ENCODE measurements around the gene ATP6V1E1. TPM values are rescaled to one million over a fixed set of nuclear protein-coding genes. Genes with fewer than 3 reads are reported as not detected.
"Not testable (repeated sequence)": the region's sequence is repeated elsewhere in the genome, so short reads cannot be mapped to it uniquely, and the experiment has no call there.

Gene ATP6V1E1
- total and polyA plus RNA-seq, 2 donors, result 114 to 199 TPM

DNA sequence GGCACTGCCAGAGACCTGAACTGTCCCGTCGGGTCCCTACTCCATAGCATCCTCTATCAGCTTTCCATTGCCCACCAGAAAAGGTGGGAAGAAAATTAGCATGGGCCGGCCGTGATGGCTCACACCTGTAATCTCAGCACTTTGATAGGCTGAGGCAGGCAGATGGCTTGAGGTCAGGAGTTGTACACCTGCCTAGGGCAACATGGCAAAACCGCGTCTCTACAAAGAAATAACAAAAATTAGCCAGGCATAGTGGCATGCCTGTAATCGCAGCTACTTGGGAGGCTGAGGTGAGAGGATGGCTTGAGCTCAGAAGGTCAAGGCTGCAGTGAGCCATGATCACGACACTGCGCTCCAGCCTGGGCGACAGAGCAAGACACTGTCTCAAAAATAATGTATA lies 61.8 kb downstream of the ATP6V1E1 start:
- DNase-seq (ENCODE audit: extremely low spot score), result no peak
- H3K4me3 ChIP-seq (ENCODE audit: low read depth, low read length), result no peak overlapping the region
- no peaks in the 10 kb centered on the region for H3K36me3 ChIP-seq (ENCODE audit: insufficient read depth)
- H3K4me1 ChIP-seq (ENCODE audit: insufficient read depth), result no peaks in the 10 kb centered on the region
- WGBS, result 91% methylated on average over 10 of the region's 10 CpGs
- H3K27ac ChIP-seq (ENCODE audit: low read depth), result no peak overlapping the region

DNA sequence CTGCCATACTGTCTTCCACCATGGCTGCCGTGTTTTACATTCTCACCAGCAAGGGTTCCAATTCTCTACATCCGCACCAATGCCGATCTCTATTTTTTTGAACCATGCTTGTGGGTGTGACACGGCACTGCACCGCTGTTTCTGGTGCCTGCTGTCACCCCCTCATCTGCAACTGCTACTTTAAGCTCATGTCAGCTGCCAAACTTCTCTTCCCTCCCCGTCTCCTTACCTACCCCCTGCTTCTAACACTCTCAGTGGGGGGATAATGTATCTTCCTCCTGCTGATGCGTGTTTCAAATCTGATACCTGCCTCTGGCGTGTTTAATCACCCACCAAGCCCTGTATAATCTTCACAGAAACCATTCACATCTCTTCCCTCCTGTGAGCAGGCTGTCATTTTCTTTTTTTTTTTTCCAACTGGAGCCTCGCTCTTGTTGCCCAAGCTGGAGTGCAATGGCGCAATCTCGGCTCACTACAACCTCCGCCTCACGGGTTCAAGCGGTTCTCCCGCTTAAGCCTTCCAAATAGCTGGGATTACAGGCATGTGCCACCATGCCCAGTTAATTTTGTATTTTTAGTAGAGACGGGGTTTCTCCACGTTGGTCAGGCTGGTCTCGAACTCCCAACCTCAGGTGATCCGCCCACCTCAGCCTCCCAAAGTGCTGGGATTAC lies 62.4 kb downstream of the ATP6V1E1 start:
- 91% methylated on average over 19 of the region's 19 CpGs for WGBS
- H3K36me3 ChIP-seq (ENCODE audit: insufficient read depth); DNase-seq (ENCODE audit: extremely low spot score); H3K4me3 ChIP-seq (ENCODE audit: low read depth, low read length); H3K4me1 ChIP-seq (ENCODE audit: insufficient read depth); H3K27ac ChIP-seq (ENCODE audit: low read depth): not testable (repeated sequence)

DNA sequence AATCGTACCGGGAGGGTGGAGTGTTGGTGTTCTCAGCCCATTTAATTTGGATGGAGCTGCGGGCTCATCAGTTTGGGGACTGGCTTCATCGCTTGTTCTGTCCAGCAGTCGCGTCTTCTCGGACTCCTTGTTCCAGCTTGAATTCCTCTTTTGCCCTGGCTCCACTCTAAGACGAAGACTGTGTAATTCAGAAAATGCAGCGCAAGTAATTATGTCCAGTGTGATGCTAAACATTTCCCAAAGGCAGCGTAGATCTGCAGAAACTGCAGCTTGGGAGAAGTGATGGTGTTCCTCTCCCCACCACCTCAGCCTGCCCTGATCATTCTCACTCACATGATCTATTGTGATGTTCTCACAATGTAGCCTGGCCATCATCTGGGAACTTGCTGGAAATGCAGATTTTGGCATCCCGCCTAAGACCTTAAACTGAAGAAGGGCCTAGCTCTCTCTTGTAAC lies 64.6 kb downstream of the ATP6V1E1 start:
- Histone ChIP-seq H3K4me3 (ENCODE audit: low read depth, low read length) (no peak overlapping the region), H3K36me3 (ENCODE audit: insufficient read depth) (no peaks in the 10 kb centered on the region), H3K4me1 (ENCODE audit: insufficient read depth) (no peaks in the 10 kb centered on the region), H3K27ac (ENCODE audit: low read depth) (no peak overlapping the region)
- WGBS, result 77% methylated on average over 11 of the region's 11 CpGs
- no peak for DNase-seq (ENCODE audit: extremely low spot score)

DNA sequence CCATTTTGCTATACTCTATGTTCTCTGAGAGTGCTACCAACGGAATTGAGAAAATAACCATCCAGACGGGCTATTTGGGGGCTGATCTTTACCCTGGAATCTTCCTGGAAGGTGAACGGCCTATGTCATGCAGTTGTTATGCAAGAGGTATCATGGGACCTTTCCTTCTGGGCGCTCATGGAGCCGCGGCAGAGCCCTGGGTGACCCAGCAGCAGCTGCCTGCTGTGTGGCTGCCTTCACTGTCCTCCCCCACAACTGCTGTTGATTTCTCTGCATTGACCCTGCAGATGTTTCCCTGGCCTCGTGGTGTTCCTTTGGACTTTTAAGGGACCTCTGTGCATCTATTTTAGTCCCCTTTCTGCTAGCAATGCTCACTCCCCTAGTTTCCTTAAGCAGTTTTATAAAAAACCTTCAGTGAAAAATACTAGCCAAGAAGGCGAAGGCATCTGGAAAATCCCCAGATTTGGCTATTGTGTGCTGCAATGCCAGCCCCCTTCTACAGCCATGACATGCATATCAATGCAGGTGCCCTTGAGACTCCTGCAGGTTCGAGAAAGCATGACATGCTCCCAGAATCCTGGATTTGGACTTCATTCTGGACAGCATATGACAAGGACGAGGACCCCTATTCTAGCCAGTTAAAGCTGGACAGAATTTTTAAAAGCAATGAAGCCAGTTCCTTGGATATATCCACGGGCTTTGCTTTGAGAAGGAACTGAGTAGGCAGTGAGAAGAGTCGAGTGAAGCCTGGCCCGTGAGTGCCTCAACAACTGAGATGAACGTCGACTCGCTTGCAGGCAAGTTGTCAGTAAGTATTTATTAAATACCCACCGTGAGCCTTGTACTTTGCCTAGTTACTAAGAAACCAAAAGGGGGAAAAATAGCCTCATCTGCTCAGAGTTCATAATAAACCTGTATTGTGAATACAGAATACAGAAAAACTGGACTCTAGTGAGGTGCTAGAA lies 65.4 kb downstream of the ATP6V1E1 start, which contains the start of gene SLC25A18:
TSS of gene SLC25A18 (plus strand) at position 593 of the 965 bp plus-strand sequence. CDS start 16,447 bp downstream, outside the sequence.
- Histone ChIP-seq H3K27ac (ENCODE audit: low read depth) (no peak within 1 kb of the TSS), H3K4me3 (ENCODE audit: low read depth, low read length) (no peak within 1 kb of the TSS), H3K4me1 (ENCODE audit: insufficient read depth) (no peaks in the 10 kb centered on the region), H3K36me3 (ENCODE audit: insufficient read depth) (no peaks in the 10 kb centered on the region)
- DNase-seq (ENCODE audit: extremely low spot score), result no peak
- WGBS, result 71% methylated on average over 17 of the region's 17 CpGs

GRCh38 chr22:17559188-17559587 lies 69.4 kb downstream of the ATP6V1E1 start:
- Histone ChIP-seq H3K4me1 (ENCODE audit: insufficient read depth) (no peaks in the 10 kb centered on the region), H3K27ac (ENCODE audit: low read depth) (no peak overlapping the region), H3K36me3 (ENCODE audit: insufficient read depth) (no peaks in the 10 kb centered on the region), H3K4me3 (ENCODE audit: low read depth, low read length) (no peak overlapping the region)
- DNase-seq (ENCODE audit: extremely low spot score), result no peak
- 94% methylated on average over 10 of the region's 10 CpGs for WGBS

DNA sequence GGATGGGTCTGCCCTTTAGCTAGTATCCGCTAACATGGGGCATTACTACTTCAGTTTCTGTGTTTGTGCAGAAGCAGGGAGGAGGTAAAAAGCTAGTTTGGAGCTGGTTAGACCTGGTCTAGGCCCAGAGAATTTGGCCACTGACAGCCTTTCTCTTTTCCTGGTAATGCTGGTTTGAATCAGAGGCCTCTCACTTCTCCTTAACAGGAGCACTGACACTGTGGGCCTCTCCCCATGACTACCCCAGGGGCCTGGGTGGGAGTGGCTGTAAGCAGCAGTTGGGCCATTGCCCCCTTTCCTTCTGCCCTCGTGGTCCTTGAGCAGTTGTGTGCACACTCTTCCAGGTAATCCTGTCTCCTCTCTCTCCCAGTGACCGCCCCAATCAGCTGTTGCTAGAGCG lies 73.7 kb downstream of the ATP6V1E1 start:
- Histone ChIP-seq H3K4me1 (ENCODE audit: insufficient read depth) (no peaks in the 10 kb centered on the region), H3K36me3 (ENCODE audit: insufficient read depth) (no peaks in the 10 kb centered on the region), H3K4me3 (ENCODE audit: low read depth, low read length) (no peak overlapping the region), H3K27ac (ENCODE audit: low read depth) (no peak overlapping the region)
- DNase-seq (ENCODE audit: extremely low spot score), result no peak
- WGBS, result 87% methylated on average over 4 of the region's 4 CpGs

DNA sequence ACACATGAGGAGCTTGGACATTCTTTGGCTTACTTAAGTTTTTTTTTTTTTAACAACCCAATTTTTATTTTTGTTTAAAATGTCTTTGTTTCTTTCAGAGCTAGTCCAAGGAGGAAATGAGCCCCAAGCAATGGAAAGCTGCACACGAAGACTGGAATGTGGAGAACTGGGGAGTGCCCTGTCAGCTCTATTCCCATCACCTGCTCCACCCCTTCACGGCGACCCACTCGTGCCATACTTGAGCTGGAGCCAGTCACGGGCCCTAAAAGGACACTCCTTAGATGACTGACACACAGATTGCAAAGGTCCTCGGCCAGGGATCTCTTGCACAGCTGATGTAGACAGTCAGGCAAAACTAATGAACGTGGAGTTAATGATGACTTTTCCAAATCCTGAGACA lies 75.8 kb downstream of the ATP6V1E1 start:
- no peak for DNase-seq (ENCODE audit: extremely low spot score)
- no peak overlapping the region for H3K4me3 ChIP-seq (ENCODE audit: low read depth, low read length)

GRCh38 chr22:17549655-17550054 lies 78.9 kb downstream of the ATP6V1E1 start:
- no peak for DNase-seq (ENCODE audit: extremely low spot score)
- H3K4me1 ChIP-seq (ENCODE audit: insufficient read depth), result no peaks in the 10 kb centered on the region
- H3K4me3 ChIP-seq (ENCODE audit: low read depth, low read length), result no peak overlapping the region
- no peaks in the 10 kb centered on the region for H3K36me3 ChIP-seq (ENCODE audit: insufficient read depth)
- H3K27ac ChIP-seq (ENCODE audit: low read depth), result no peak overlapping the region
- WGBS, result 80% methylated on average over 5 of the region's 5 CpGs

More for the DNA sequence above, 75.8 kb downstream of the ATP6V1E1 start:
- Histone ChIP-seq H3K4me1 (ENCODE audit: insufficient read depth) (no peaks in the 10 kb centered on the region), H3K27ac (ENCODE audit: low read depth) (no peak overlapping the region), H3K36me3 (ENCODE audit: insufficient read depth) (no peaks in the 10 kb centered on the region)
- 70% methylated on average over 7 of the region's 7 CpGs for WGBS

DNA sequence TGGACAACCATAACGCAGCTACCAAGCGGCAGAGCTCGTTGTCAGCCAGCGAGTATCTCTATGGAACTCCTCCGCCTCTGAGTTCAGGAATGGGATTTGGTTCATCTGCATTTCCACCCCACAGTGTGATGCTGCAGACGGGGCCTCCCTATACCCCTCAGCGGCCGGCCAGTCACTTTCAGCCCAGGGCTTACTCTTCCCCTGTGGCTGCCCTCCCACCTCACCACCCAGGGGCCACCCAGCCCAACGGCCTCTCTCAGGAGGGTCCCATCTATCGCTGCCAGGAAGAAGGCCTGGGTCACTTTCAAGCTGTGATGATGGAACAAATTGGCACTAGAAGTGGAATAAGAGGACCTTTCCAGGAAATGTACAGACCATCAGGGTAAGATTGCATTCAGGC lies 79.4 kb downstream of the ATP6V1E1 start:
- Histone ChIP-seq H3K4me1 (ENCODE audit: insufficient read depth) (no peaks in the 10 kb centered on the region), H3K4me3 (ENCODE audit: low read depth, low read length) (no peak overlapping the region), H3K27ac (ENCODE audit: low read depth) (no peak overlapping the region), H3K36me3 (ENCODE audit: insufficient read depth) (no peaks in the 10 kb centered on the region)
- 89% methylated on average over 10 of the region's 10 CpGs for WGBS
- DNase-seq (ENCODE audit: extremely low spot score), result no peak

GRCh38 chr22:17548756-17549035 lies 79.9 kb downstream of the ATP6V1E1 start:
- Histone ChIP-seq H3K4me1 (ENCODE audit: insufficient read depth) (no peaks in the 10 kb centered on the region), H3K27ac (ENCODE audit: low read depth) (no peak overlapping the region), H3K4me3 (ENCODE audit: low read depth, low read length) (no peak overlapping the region), H3K36me3 (ENCODE audit: insufficient read depth) (no peaks in the 10 kb centered on the region)
- 94% methylated on average over 5 of the region's 5 CpGs for WGBS
- no peak for DNase-seq (ENCODE audit: extremely low spot score)

GRCh38 chr22:17548010-17548755 lies 80.4 kb downstream of the ATP6V1E1 start:
- WGBS, result 93% methylated on average over 23 of the region's 23 CpGs
- Histone ChIP-seq H3K4me3 (ENCODE audit: low read depth, low read length) (no peak overlapping the region), H3K4me1 (ENCODE audit: insufficient read depth) (no peaks in the 10 kb centered on the region), H3K36me3 (ENCODE audit: insufficient read depth) (peaks cover 1% of the 10 kb centered on the region), H3K27ac (ENCODE audit: low read depth) (no peak overlapping the region)
- DNase-seq (ENCODE audit: extremely low spot score), result no peak

- DNase-seq (ENCODE audit: extremely low spot score), result no peak
- WGBS, result 96% methylated on average over 14 of the region's 14 CpGs
- Histone ChIP-seq H3K36me3 (ENCODE audit: insufficient read depth) (peaks cover 1% of the 10 kb centered on the region), H3K4me3 (ENCODE audit: low read depth, low read length) (no peak overlapping the region), H3K27ac (ENCODE audit: low read depth) (no peak overlapping the region), H3K4me1 (ENCODE audit: insufficient read depth) (no peaks in the 10 kb centered on the region)
Measured at GRCh38 chr22:17542452-17542851, 86.1 kb downstream of the ATP6V1E1 start.

Measured in urinary bladder (tissue), 4 donors.